ENCODE data around the gene REV1.

The REV1 gene

GRCh38 chr2:99439971-99440505, 49.8 kb downstream of the REV1 start:
- DNase-seq (ENCODE audit: low read depth, low spot score) = no peak
- no peak for TF ChIP-seq CTCF (IDR thresholded peaks at IDR 0.05; ENCODE audit: low read depth, low read length)
- in situ Hi-C loops (cut with HindIII; ENCODE audit: low sequenced_read_pairs) = no loop called here
- no peak overlapping the region for H3K4me3 ChIP-seq (ENCODE audit: low read depth, low read length)

- no peak for TF ChIP-seq CTCF (IDR thresholded peaks at IDR 0.05; ENCODE audit: low read depth, low read length)
- in situ Hi-C loops (cut with HindIII; ENCODE audit: low sequenced_read_pairs) = no loop called here
- no peak for DNase-seq (ENCODE audit: low read depth, low spot score)
- H3K4me3 ChIP-seq (ENCODE audit: low read depth, low read length) = no peak overlapping the region
These were observed 52.9 kb downstream of the REV1 start for GRCh38 chr2:99436874-99437273.

GRCh38 chr2:99433340-99433739, 56.5 kb downstream of the REV1 start:
- in situ Hi-C loops (cut with HindIII; ENCODE audit: low sequenced_read_pairs) = no loop called here
- no peak overlapping the region for H3K4me3 ChIP-seq (ENCODE audit: low read depth, low read length)
- no peak for TF ChIP-seq CTCF (IDR thresholded peaks at IDR 0.05; ENCODE audit: low read depth, low read length)
- DNase-seq (ENCODE audit: low read depth, low spot score) = no peak

GRCh38 chr2:99431587-99432275, 58.1 kb downstream of the REV1 start:
- TF ChIP-seq CTCF (IDR thresholded peaks at IDR 0.05; ENCODE audit: low read depth, low read length) = no peak
- DNase-seq (ENCODE audit: low read depth, low spot score) = no peak
- in situ Hi-C loops (cut with HindIII; ENCODE audit: low sequenced_read_pairs) = no loop called here

GRCh38 chr2:99430614-99431291, 59.1 kb downstream of the REV1 start:
- no peak overlapping the region for H3K4me3 ChIP-seq (ENCODE audit: low read depth, low read length)
- peak; percentile 78 for DNase-seq (ENCODE audit: low read depth, low spot score)
- no peak for TF ChIP-seq CTCF (IDR thresholded peaks at IDR 0.05; ENCODE audit: low read depth, low read length)
- in situ Hi-C loops (cut with HindIII; ENCODE audit: low sequenced_read_pairs) = no loop called here

More at GRCh38 chr2:99431587-99432275, 58.1 kb downstream of the REV1 start:
- H3K4me3 ChIP-seq (ENCODE audit: low read depth, low read length) = no peak overlapping the region

- peak; percentile 71 for DNase-seq (ENCODE audit: low read depth, low spot score)
- no peak overlapping the region for H3K4me3 ChIP-seq (ENCODE audit: low read depth, low read length)
- TF ChIP-seq CTCF (IDR thresholded peaks at IDR 0.05; ENCODE audit: low read depth, low read length) = no peak
- in situ Hi-C loops (cut with HindIII; ENCODE audit: low sequenced_read_pairs) = no loop called here
These were observed 64.8 kb downstream of the REV1 start for GRCh38 chr2:99425022-99425421.
